Measurements from ENCODE around the gene LRRC46. TPM values are rescaled to one million over a fixed set of nuclear protein-coding genes. Genes with fewer than 3 reads are reported as not detected.

LRRC46 gene
- total and polyA plus RNA-seq, 2 of the 4 experiments (the other 2 are of a cell fraction): 0.77 TPM; not detected in 1

DNA sequence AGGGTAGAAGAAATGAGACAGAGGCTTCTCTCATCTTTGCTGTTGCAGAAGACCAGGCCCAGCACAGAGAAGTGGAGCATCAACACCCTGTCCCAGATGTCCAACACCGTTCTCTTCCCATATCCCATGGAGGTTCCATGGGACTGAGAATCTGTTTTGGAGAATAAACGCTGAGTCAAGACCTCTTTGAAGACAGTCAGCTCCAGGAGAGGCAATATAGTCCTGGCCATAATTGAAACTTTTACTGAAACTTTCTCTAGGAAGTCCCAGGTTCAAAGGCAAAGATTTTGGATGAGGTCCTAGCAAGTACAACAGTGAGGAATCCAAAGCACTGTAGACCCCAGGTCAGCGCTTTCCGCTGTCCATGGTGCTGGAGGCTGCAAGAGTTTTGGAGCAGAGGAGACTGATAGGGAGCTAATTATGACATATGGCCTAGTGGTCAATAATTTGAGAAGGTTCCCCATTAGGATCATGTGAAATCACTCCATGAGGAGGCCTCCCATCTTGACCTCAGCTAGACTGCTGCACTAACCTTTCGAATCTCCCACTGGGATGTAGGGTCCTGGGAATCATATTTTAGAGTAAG is 45.8 kb upstream of the LRRC46 start:
- Histone ChIP-seq H2AK5ac (ENCODE audit: low read depth, low read length) (no peak overlapping the region), H3K4ac (ENCODE audit: low read depth, low read length) (no peak overlapping the region), H3K23ac (ENCODE audit: low read depth, low read length) (no peak overlapping the region), H4K8ac (ENCODE audit: low read depth in 2 of 2, low read length in 2 of 2) (no peak overlapping the region), H4K91ac (ENCODE audit: insufficient read depth, low read depth, low read length) (no peak overlapping the region), H3K18ac (ENCODE audit: low read depth, low read length) (no peak overlapping the region), H3K27me3 (ENCODE audit: control insufficient read depth, insufficient read depth, low read length) (peaks cover 46% of the 10 kb centered on the region), H3K79me1 (ENCODE audit: low read depth in 1 of 2, low read length in 2 of 2) (no peaks in the 10 kb centered on the region), H3K14ac (replicated peaks; ENCODE audit: low read depth, low read length) (no peak overlapping the region), H2BK120ac (ENCODE audit: low read depth, low read length) (no peak overlapping the region), H3K9ac (ENCODE audit: low read depth, low read length) (no peak overlapping the region), H3K56ac (ENCODE audit: extremely low read depth, insufficient read depth, low read length) (no peak overlapping the region), H3K9me1 (ENCODE audit: insufficient read depth, low read length) (no peaks in the 10 kb centered on the region), H2BK15ac (ENCODE audit: low read depth, low read length) (no peak overlapping the region), H3K36me3 (ENCODE audit: control insufficient read depth, insufficient read depth, low read length) (no peaks in the 10 kb centered on the region), H4K20me1 (ENCODE audit: insufficient read depth, low read length) (no peaks in the 10 kb centered on the region), H3K4me1 (ENCODE audit: control insufficient read depth, insufficient read depth, low read length) (no peaks in the 10 kb centered on the region), H2BK5ac (ENCODE audit: low read depth, low read length, poor library complexity, severe bottlenecking) (no peak overlapping the region), H3K4me3 (ENCODE audit: insufficient read depth, low read depth, low read length) (no peak overlapping the region), H4K5ac (ENCODE audit: low read depth, low read length) (no peak overlapping the region), H3K27ac (ENCODE audit: insufficient read depth, low read length) (no peak overlapping the region), H2AFZ (replicated peaks; ENCODE audit: low read length, poor library complexity) (no peak overlapping the region), H3K9me3 (ENCODE audit: control insufficient read depth, insufficient read depth, low read length) (no peaks in the 10 kb centered on the region), H2BK20ac (ENCODE audit: low read depth, low read length) (no peak overlapping the region), H3K4me2 (ENCODE audit: low read depth, low read length) (no peak overlapping the region), H2AK9ac (replicated peaks; ENCODE audit: low read depth, low read length, poor library complexity) (no peak overlapping the region)
- POLR2A ChIA-PET (ENCODE audit: unreplicated experiment): no interaction called here
- TF ChIP-seq USF2 (IDR thresholded peaks at IDR 0.05; ENCODE audit: low read depth, low read length): no peak
- no peak for TF ChIP-seq FOS (IDR thresholded peaks at IDR 0.05; ENCODE audit: low read depth, low read length)
- no peak for TF ChIP-seq RAD21 (IDR thresholded peaks at IDR 0.05; ENCODE audit: low read length)
- DNase-seq (peak; percentile 16), ATAC-seq (ENCODE audit: low read depth) (no peak)
- WGBS, 2 experiments (ENCODE audit: extremely low coverage in 2 of 2, insufficient read length in 1 of 2): no CpG with 5 or more reads among the region's 5 CpGs
- intact Hi-C loops (cut with micrococcal nuclease) (no loop called here), dilution Hi-C loops (cut with HindIII; ENCODE audit: low sequenced_read_pairs, unreplicated experiment) (no loop called here), in situ Hi-C loops (cut with MboI; ENCODE audit: low sequenced_read_pairs) (no loop called here)
- BruUV-seq (replicated peaks): no TSS peak
- CTCF ChIA-PET: no interaction called here

Data from IMR-90 (cell line).